CD4-positive, alpha-beta T cell treated with Interleukin-15 for 1 hour (primary cell): ENCODE measurements around the gene STARD6.
A peak's percentile ranks its signal among the peaks of the same experiment; 100 is the strongest.
"Not testable (repeated sequence)": the region's sequence is repeated elsewhere in the genome, so short reads cannot be mapped to it uniquely, and the experiment has no call there.

Source experiments
- DNase-seq: peaks from one replicate; pipeline ENCODE4 v3.0.0-alpha.2; 2020

STARD6 gene

GRCh38 chr18:54357660-54358494 lies at the start of gene STARD6, which contains the start of gene C18orf54:
STARD6 (minus strand) TSS chr18:54357858; CDS start chr18:54354573, 3,285 bp downstream.
C18orf54 (plus strand) TSS chr18:54357906; CDS start chr18:54360573, 2,667 bp downstream.
- peak; percentile 93 for DNase-seq

GRCh38 chr18:54405290-54405689 lies 47.6 kb upstream of the STARD6 start:
- DNase-seq: no peak

GRCh38 chr18:54396760-54397159 lies 39.1 kb upstream of the STARD6 start:
- DNase-seq: no peak

- DNase-seq: no peak
Observed at GRCh38 chr18:54393648-54394294, 36.1 kb upstream of the STARD6 start.

GRCh38 chr18:54392543-54393023 lies 34.9 kb upstream of the STARD6 start:
- DNase-seq: no peak

- no peak for DNase-seq
Observed at GRCh38 chr18:54390838-54391237, 33.2 kb upstream of the STARD6 start.

GRCh38 chr18:54389143-54389505 lies 31.5 kb upstream of the STARD6 start:
- no peak for DNase-seq

GRCh38 chr18:54388203-54389142 lies 30.8 kb upstream of the STARD6 start:
- peak; percentile 36 for DNase-seq

- no peak for DNase-seq
Observed at GRCh38 chr18:54387631-54388030, 30.0 kb upstream of the STARD6 start.

- DNase-seq: not testable (repeated sequence)
Observed at GRCh38 chr18:54386800-54387495, 29.3 kb upstream of the STARD6 start.

GRCh38 chr18:54386043-54386442 lies 28.4 kb upstream of the STARD6 start:
- DNase-seq: no peak

- no peak for DNase-seq
Observed at GRCh38 chr18:54382733-54383252, 25.1 kb upstream of the STARD6 start.

GRCh38 chr18:54382076-54382475 lies 24.4 kb upstream of the STARD6 start:
- no peak for DNase-seq

GRCh38 chr18:54381640-54382039 lies 24.0 kb upstream of the STARD6 start:
- no peak for DNase-seq

- DNase-seq: no peak
Observed at GRCh38 chr18:54378057-54378456, 20.4 kb upstream of the STARD6 start.

- no peak for DNase-seq
Observed at GRCh38 chr18:54360406-54360805, 2.7 kb upstream of the STARD6 start.

- DNase-seq: no peak
Observed at GRCh38 chr18:54359233-54359632, 1.6 kb upstream of the STARD6 start.

GRCh38 chr18:54358495-54359040 lies 910 bp upstream of the STARD6 start:
- DNase-seq: no peak

GRCh38 chr18:54357082-54357659 lies 487 bp downstream of the STARD6 start:
- DNase-seq: no peak

- DNase-seq: no peak
Observed at GRCh38 chr18:54351186-54351585, 6.5 kb downstream of the STARD6 start.

GRCh38 chr18:54338230-54338629 lies 19.4 kb downstream of the STARD6 start:
- DNase-seq: no peak
